Measurements from ENCODE around the gene ING3.

The ING3 gene

DNA sequence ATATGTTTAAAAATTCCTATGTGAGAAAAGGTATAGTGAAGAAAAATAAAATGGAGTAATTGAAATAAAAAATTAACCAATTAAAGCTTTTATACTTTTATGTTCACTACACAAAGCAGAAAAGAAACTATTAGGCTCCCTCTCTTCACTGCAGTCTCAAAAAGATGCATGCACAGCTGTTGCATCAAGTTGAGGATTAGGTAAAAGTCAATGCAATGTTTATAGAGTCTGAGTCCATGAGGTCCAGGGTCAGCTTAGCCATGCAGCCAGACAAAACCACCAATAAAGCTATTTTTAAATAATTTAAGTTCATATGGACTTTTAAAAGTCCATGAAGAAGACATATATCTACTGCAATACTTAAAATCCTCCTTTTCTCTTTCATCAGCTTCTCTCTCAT lies 31.1 kb upstream of the ING3 start:
- H3K36me3 ChIP-seq (ENCODE audit: insufficient read depth): no peaks in the 10 kb centered on the region
- H4K20me1 ChIP-seq (ENCODE audit: insufficient read depth): no peaks in the 10 kb centered on the region
- H3K4me2 ChIP-seq: no peak overlapping the region
- H3K9ac ChIP-seq: no peak overlapping the region
- no peaks in the 10 kb centered on the region for H3K79me2 ChIP-seq (ENCODE audit: insufficient read depth, low read depth)
- H3K27me3 ChIP-seq (ENCODE audit: insufficient read depth, low read depth): no peaks in the 10 kb centered on the region
- no peak for TF ChIP-seq CTCF (conservative IDR thresholded peaks at IDR 0.05; ENCODE audit: low read depth, low read length)
- H2AFZ ChIP-seq (ENCODE audit: low read depth): no peak overlapping the region
- H3K4me3 ChIP-seq (IDR thresholded peaks at IDR 0.05; ENCODE audit: insufficient read depth, low read depth, low read length): no peak overlapping the region
- no peaks in the 10 kb centered on the region for H3K4me1 ChIP-seq (ENCODE audit: low read depth, poor library complexity, severe bottlenecking)
- H3K27ac ChIP-seq: no peak overlapping the region

- H3K27ac ChIP-seq: no peak overlapping the region
- no peaks in the 10 kb centered on the region for H4K20me1 ChIP-seq (ENCODE audit: insufficient read depth)
- H3K4me3 ChIP-seq (IDR thresholded peaks at IDR 0.05; ENCODE audit: insufficient read depth, low read depth, low read length): no peak overlapping the region
- H3K79me2 ChIP-seq (ENCODE audit: insufficient read depth, low read depth): no peaks in the 10 kb centered on the region
- no peaks in the 10 kb centered on the region for H3K27me3 ChIP-seq (ENCODE audit: insufficient read depth, low read depth)
- H3K36me3 ChIP-seq (ENCODE audit: insufficient read depth): no peaks in the 10 kb centered on the region
- no peak for TF ChIP-seq CTCF (conservative IDR thresholded peaks at IDR 0.05; ENCODE audit: low read depth, low read length)
- H2AFZ ChIP-seq (ENCODE audit: low read depth): no peak overlapping the region
- H3K4me1 ChIP-seq (ENCODE audit: low read depth, poor library complexity, severe bottlenecking): no peaks in the 10 kb centered on the region
- no peak overlapping the region for H3K4me2 ChIP-seq
- no peak overlapping the region for H3K9ac ChIP-seq
Measured at GRCh38 chr7:120920034-120920433, 30.5 kb upstream of the ING3 start.

DNA sequence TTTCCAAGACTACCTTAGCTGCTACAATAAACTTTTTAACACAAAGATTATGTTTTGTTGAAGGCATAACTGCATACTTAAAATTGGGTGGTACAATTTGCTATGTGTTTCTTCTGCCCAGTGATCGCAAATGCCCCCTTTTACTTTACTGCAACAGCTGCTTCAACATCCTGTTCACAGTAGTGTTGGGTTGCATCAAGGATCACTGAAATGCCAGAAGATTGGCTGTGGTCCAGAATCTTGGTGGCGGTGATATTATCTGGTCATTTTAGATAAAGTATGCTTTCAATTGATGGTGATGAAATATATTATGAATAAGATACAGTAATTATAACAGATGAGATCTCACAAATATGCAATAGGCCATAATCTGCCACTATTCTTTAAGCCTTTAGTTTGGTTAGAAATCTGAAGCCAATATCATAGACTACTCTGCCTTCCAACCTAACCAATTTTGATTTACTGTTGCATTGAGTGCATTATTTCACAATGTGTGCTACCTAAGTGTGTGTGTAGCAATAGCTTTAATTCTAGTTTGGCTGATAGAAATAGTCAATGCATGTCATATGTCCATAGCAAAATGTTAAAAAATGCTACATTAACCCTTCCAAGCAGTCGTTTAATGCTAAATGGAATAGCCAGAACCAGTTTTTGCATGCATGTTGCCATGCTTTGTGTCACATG lies 29.8 kb upstream of the ING3 start:
- Histone ChIP-seq H4K20me1 (ENCODE audit: insufficient read depth) (no peaks in the 10 kb centered on the region), H3K4me1 (ENCODE audit: low read depth, poor library complexity, severe bottlenecking) (no peaks in the 10 kb centered on the region)

DNA sequence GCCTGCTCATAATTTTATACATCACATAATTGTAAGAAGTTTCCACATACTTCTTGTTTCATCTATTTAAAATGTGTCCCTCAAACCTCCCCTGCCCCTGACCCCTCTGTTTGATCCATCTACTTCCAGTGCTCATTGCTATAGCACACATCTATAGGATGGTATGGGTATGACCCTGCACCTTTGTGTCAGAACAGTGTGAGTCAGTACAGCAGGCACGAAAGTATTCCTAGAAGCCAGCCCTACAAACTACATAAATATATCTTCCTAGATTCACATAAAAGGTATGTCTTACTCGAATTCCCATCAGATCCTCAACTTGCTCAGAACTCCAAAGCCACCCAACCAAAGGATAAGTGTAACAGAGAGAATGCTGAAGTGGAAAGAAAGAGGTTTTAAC lies 25.7 kb upstream of the ING3 start:
- H3K4me3 ChIP-seq (IDR thresholded peaks at IDR 0.05; ENCODE audit: insufficient read depth, low read depth, low read length): no peak overlapping the region
- H3K27me3 ChIP-seq (ENCODE audit: insufficient read depth, low read depth): no peaks in the 10 kb centered on the region
- H3K36me3 ChIP-seq (ENCODE audit: insufficient read depth): no peaks in the 10 kb centered on the region
- H3K27ac ChIP-seq: no peak overlapping the region
- TF ChIP-seq CTCF (conservative IDR thresholded peaks at IDR 0.05; ENCODE audit: low read depth, low read length): no peak
- no peaks in the 10 kb centered on the region for H4K20me1 ChIP-seq (ENCODE audit: insufficient read depth)
- H3K9ac ChIP-seq: no peak overlapping the region
- no peak overlapping the region for H2AFZ ChIP-seq (ENCODE audit: low read depth)
- H3K79me2 ChIP-seq (ENCODE audit: insufficient read depth, low read depth): no peaks in the 10 kb centered on the region
- no peak overlapping the region for H3K4me2 ChIP-seq
- H3K4me1 ChIP-seq (ENCODE audit: low read depth, poor library complexity, severe bottlenecking): no peaks in the 10 kb centered on the region

More for the DNA sequence above, 29.8 kb upstream of the ING3 start:
- Histone ChIP-seq H3K9ac (no peak overlapping the region), H3K4me3 (IDR thresholded peaks at IDR 0.05; ENCODE audit: insufficient read depth, low read depth, low read length) (no peak overlapping the region), H3K36me3 (ENCODE audit: insufficient read depth) (no peaks in the 10 kb centered on the region), H3K27ac (no peak overlapping the region), H3K4me2 (no peak overlapping the region), H2AFZ (ENCODE audit: low read depth) (no peak overlapping the region), H3K79me2 (ENCODE audit: insufficient read depth, low read depth) (no peaks in the 10 kb centered on the region), H3K27me3 (ENCODE audit: insufficient read depth, low read depth) (no peaks in the 10 kb centered on the region)
- TF ChIP-seq CTCF (conservative IDR thresholded peaks at IDR 0.05; ENCODE audit: low read depth, low read length): no peak

All from KMS-11 (cell line).